Smooth muscle cell (in vitro differentiated cells): ENCODE measurements around the gene SNAPC3. TPM values are rescaled to one million over a fixed set of nuclear protein-coding genes. Genes with fewer than 3 reads are reported as not detected.
"Not testable (repeated sequence)": the region's sequence is repeated elsewhere in the genome, so short reads cannot be mapped to it uniquely, and the experiment has no call there.

Experiments used
- DNase-seq: peaks from one replicate; lab custom pipeline; 2025; ENCODE audit not compliant: unreplicated experiment; lab: John Stamatoyannopoulos, UW
- H2AFZ ChIP-seq: fragments of 200-600 bp; sonication (generic); 2 replicates; pipeline ENCODE4 v1.6.0; 2016; ENCODE audit warnings: antibody characterized with exemption, low read depth, mild to moderate bottlenecking
- H3F3A ChIP-seq: fragments of 200-600 bp; sonication (generic); 2 replicates; pipeline ENCODE4 v1.6.0; 2017; ENCODE audit warnings: antibody characterized with exemption, low read depth
- H3K27ac ChIP-seq: fragments of 200-600 bp; sonication (generic); 2 replicates; pipeline ENCODE4 v1.5.1; 2016; ENCODE audit warnings: low read depth, mild to moderate bottlenecking
- H3K27me3 ChIP-seq: fragments of 200-600 bp; sonication (generic); 2 replicates; pipeline ENCODE4 v1.6.1; 2016; ENCODE audit warnings: low read depth, mild to moderate bottlenecking
- H3K36me3 ChIP-seq: fragments of 200-600 bp; sonication (generic); 2 replicates; pipeline ENCODE4 v1.5.1; 2016; ENCODE audit warnings: low read depth
- H3K4me1 ChIP-seq: fragments of 200-600 bp; sonication (generic); 2 replicates; pipeline ENCODE4 v1.5.1; 2016; ENCODE audit warnings: low read depth
- H3K4me2 ChIP-seq: fragments of 200-600 bp; sonication (generic); 2 replicates; pipeline ENCODE4 v1.6.0; 2016; ENCODE audit warnings: mild to moderate bottlenecking
- H3K4me3 ChIP-seq: fragments of 200-600 bp; sonication (generic); 2 replicates; pipeline ENCODE4 v1.5.1; 2016; ENCODE audit warnings: mild to moderate bottlenecking
- H3K79me2 ChIP-seq: fragments of 200-600 bp; sonication (generic); 2 replicates; pipeline ENCODE4 v1.6.0; 2016; ENCODE audit warnings: low read depth, mild to moderate bottlenecking
- H3K9ac ChIP-seq: fragments of 200-600 bp; sonication (generic); 2 replicates; pipeline ENCODE4 v1.6.0; 2016; ENCODE audit warnings: low read depth
- H3K9me3 ChIP-seq: fragments of 200-600 bp; sonication (generic); replicated peaks from 2 replicates; pipeline ENCODE4 v1.5.1; 2016; ENCODE audit warnings: low read depth
- H4K20me1 ChIP-seq: fragments of 200-600 bp; sonication (generic); 2 replicates; pipeline ENCODE4 v1.6.0; 2016; ENCODE audit warnings: low read depth
- WGBS: methylation state at CpG from one replicate; pipeline ENCODE4 v1.1.7; 2016; ENCODE audit warnings: low lambda C conversion rate; 5-methylcytosine and 5-hydroxymethylcytosine counted together
- polyA plus RNA-seq: library from polyadenylated mRNA; unstranded; fragments of >200 nt; fragmentation: Nextera tagmentation; extraction: Ambion mirVana; gene quantifications from 2 replicates; pipeline ENCODE4 v1.2.1, GENCODE V29; 2016
- total RNA-seq: library from RNA; depleted of rRNA; stranded (reverse); fragments of >200 nt; gene quantifications from 2 replicates; pipeline ENCODE4 v1.2.3, GENCODE V29; 2014
- TF ChIP-seq, protein P1 (sequence below): fragments of 200-600 bp; sonication (generic); IDR thresholded peaks from 2 replicates; pipeline ENCODE4 v1.5.1; 2017; ENCODE audit warnings: borderline replicate concordance, mild to moderate bottlenecking, antibody characterized with exemption; ENCODE audit not compliant: insufficient read depth, poor library complexity, severe bottlenecking

SNAPC3 gene
- total and polyA plus RNA-seq, 2 experiments from 2014 or later: 25.0 to 53.7 TPM

GRCh38 chr9:15426019-15426418 is 3.3 kb downstream of the SNAPC3 start:
- DNase-seq: no peak
- Histone ChIP-seq H3K4me1 (peaks cover 14% of the 10 kb centered on the region), H3K4me2 (no peak overlapping the region), H3K27ac (no peak overlapping the region), H3K27me3 (no peaks in the 10 kb centered on the region), H3F3A (no peaks in the 10 kb centered on the region), H3K4me3 (no peak overlapping the region), H2AFZ (no peak overlapping the region), H3K9me3 (no peaks in the 10 kb centered on the region), H4K20me1 (peaks cover 68% of the 10 kb centered on the region), H3K36me3 (peaks cover 3% of the 10 kb centered on the region), H3K9ac (no peak overlapping the region), H3K79me2 (peaks cover 80% of the 10 kb centered on the region)
- 93% methylated on average over 8 of the region's 8 CpGs for WGBS
- TF ChIP-seq, protein P1, sequence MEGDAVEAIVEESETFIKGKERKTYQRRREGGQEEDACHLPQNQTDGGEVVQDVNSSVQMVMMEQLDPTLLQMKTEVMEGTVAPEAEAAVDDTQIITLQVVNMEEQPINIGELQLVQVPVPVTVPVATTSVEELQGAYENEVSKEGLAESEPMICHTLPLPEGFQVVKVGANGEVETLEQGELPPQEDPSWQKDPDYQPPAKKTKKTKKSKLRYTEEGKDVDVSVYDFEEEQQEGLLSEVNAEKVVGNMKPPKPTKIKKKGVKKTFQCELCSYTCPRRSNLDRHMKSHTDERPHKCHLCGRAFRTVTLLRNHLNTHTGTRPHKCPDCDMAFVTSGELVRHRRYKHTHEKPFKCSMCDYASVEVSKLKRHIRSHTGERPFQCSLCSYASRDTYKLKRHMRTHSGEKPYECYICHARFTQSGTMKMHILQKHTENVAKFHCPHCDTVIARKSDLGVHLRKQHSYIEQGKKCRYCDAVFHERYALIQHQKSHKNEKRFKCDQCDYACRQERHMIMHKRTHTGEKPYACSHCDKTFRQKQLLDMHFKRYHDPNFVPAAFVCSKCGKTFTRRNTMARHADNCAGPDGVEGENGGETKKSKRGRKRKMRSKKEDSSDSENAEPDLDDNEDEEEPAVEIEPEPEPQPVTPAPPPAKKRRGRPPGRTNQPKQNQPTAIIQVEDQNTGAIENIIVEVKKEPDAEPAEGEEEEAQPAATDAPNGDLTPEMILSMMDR: no peak

DNA sequence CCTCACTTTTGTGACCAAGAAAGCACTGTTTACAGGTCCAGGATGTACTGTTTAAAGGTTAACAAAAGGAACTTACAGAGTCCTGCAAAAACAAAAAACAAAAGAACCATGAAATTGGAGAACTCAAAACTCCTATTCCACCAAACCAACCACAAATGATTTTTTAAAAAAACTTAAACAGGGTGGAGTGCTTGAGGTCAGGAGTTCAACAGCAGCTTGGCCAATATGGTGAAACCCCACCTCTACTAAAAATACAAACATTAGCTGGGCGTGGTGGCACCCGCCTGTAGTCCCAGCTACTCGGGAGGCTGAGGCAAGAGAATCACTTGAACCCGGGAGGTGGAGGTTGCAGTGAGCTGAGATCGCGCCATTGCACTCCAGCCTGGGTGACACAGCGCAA is 5.0 kb downstream of the SNAPC3 start:
- H3K79me2 ChIP-seq: peaks cover 95% of the 10 kb centered on the region
- not testable (repeated sequence) for H3K36me3 ChIP-seq, H3K4me3 ChIP-seq, H3K4me2 ChIP-seq, DNase-seq, H3K9ac ChIP-seq, H3K27ac ChIP-seq, H2AFZ ChIP-seq, H3F3A ChIP-seq, H3K9me3 ChIP-seq, H3K27me3 ChIP-seq
- peaks cover 85% of the 10 kb centered on the region for H4K20me1 ChIP-seq
- WGBS: over 99% methylated on average over 7 of the region's 7 CpGs
- H3K4me1 ChIP-seq: peaks cover 11% of the 10 kb centered on the region

- H3K4me2 ChIP-seq: no peak overlapping the region
- no peaks in the 10 kb centered on the region for H3K4me1 ChIP-seq
- no peak overlapping the region for H3K27ac ChIP-seq
- 68% methylated on average over 5 of the region's 5 CpGs for WGBS
- no peaks in the 10 kb centered on the region for H3K9me3 ChIP-seq
- no peak overlapping the region for H2AFZ ChIP-seq
- H3K36me3 ChIP-seq: peaks cover 20% of the 10 kb centered on the region
- H3K79me2 ChIP-seq: peaks cover 84% of the 10 kb centered on the region
- no peak for DNase-seq
- H4K20me1 ChIP-seq: peaks cover 91% of the 10 kb centered on the region
- no peaks in the 10 kb centered on the region for H3K27me3 ChIP-seq
- no peaks in the 10 kb centered on the region for H3F3A ChIP-seq
- no peak overlapping the region for H3K9ac ChIP-seq
- H3K4me3 ChIP-seq: no peak overlapping the region
- TF ChIP-seq, protein P1: no peak
Observed at GRCh38 chr9:15430920-15431844, 8.5 kb downstream of the SNAPC3 start.

DNA sequence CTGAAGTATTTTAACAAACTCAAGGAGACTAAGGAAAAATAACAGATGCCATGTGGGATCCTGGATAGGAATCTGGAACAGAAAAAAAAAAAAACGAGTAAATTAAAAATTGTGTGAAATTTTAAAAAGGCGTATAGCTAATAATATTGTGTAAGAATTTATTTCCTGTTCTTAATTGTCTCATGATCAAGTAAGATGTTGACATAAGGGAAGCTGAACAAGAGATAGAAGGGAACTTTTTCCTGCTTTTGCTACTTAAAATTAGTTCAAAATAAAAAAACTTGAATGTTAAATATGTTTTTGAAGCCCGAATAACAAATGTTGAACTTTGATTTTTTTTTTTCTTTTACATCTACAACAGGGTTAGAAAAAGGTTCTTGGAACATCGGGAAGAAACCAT is 10.5 kb downstream of the SNAPC3 start:
- H3K4me3 ChIP-seq: no peak overlapping the region
- no peaks in the 10 kb centered on the region for H3K4me1 ChIP-seq
- TF ChIP-seq, protein P1: no peak
- no peak for DNase-seq
- no peak overlapping the region for H3K9ac ChIP-seq
- H3K79me2 ChIP-seq: peaks cover 84% of the 10 kb centered on the region
- no peaks in the 10 kb centered on the region for H3K9me3 ChIP-seq
- H3F3A ChIP-seq: no peaks in the 10 kb centered on the region
- 95% methylated on average over 4 of the region's 4 CpGs for WGBS
- peaks cover 93% of the 10 kb centered on the region for H4K20me1 ChIP-seq
- no peak overlapping the region for H2AFZ ChIP-seq
- H3K36me3 ChIP-seq: peaks cover 26% of the 10 kb centered on the region
- H3K4me2 ChIP-seq: no peak overlapping the region
- H3K27ac ChIP-seq: no peak overlapping the region
- H3K27me3 ChIP-seq: no peaks in the 10 kb centered on the region
